Spleen (tissue), 11 donors: ENCODE results near the gene FITM1. TPM values are rescaled to one million over a fixed set of nuclear protein-coding genes. Genes with fewer than 3 reads are reported as not detected.

ENCODE experiments used
- DNase-seq: peaks from one replicate; pipeline ENCODE4 v3.0.0-alpha.2; 2020
- H3K27ac ChIP-seq, 8 donors: fragments of 200-600 bp; sonication (generic) in 7 of 8; 1 replicate in 4 of 8; 2 replicates in 4 of 8; pipeline versions ENCODE4 v1.5.0 to v1.8.0; 2016 to 2021; ENCODE audit warnings: inconsistent platforms in 4 of 8, mild to moderate bottlenecking in 4 of 8, moderate library complexity in 1 of 8
- H3K27me3 ChIP-seq, 7 donors: fragments of 200-600 bp; sonication (generic) in 6 of 7; replicated peaks in 1 of 7; 1 replicate in 4 of 7; 2 replicates in 3 of 7; pipeline versions ENCODE4 v1.5.0 to v1.8.0; 2016 to 2021; ENCODE audit warnings: inconsistent platforms in 3 of 7, mild to moderate bottlenecking in 1 of 7
- H3K36me3 ChIP-seq, 6 donors: fragments of 200-600 bp; sonication (generic) in 5 of 6; 1 replicate in 4 of 6; 2 replicates in 2 of 6; pipeline versions ENCODE4 v1.5.0 to v1.8.0; 2016 to 2021; ENCODE audit warnings: inconsistent platforms in 2 of 6
- H3K4me1 ChIP-seq, 6 donors: fragments of 200-600 bp; sonication (generic) in 5 of 6; 1 replicate in 3 of 6; 2 replicates in 3 of 6; pipeline versions ENCODE4 v1.5.0 to v1.8.0; 2016 to 2021; ENCODE audit warnings: inconsistent platforms in 3 of 6
- H3K4me3 ChIP-seq, 8 donors: fragments of 200-600 bp; sonication (generic) in 7 of 8; 1 replicate in 4 of 8; 2 replicates in 4 of 8; pipeline versions ENCODE4 v1.5.0 to v1.8.0; 2016 to 2021; ENCODE audit warnings: inconsistent platforms in 4 of 8, mild to moderate bottlenecking in 4 of 8, moderate library complexity in 2 of 8
- H3K9me3 ChIP-seq, 8 donors: fragments of 200-600 bp; sonication (generic) in 7 of 8; 1 replicate in 4 of 8; 2 replicates in 4 of 8; pipeline versions ENCODE4 v1.5.0 to v1.8.0; 2016 to 2021; ENCODE audit warnings: inconsistent platforms in 4 of 8
- POLR2A ChIP-seq, 3 donors: fragments of 450-650 bp; IDR thresholded peaks; one replicate each; pipeline ENCODE4 v1.5.1; 2017; ENCODE audit warnings: antibody characterized with exemption in 3 of 3, mild to moderate bottlenecking in 1 of 3
- POLR2AphosphoS5 ChIP-seq, 3 donors: sonication (generic); formaldehyde crosslinking; IDR thresholded peaks; one replicate each; pipeline ENCODE4 v1.5.1; 2017; ENCODE audit warnings: antibody characterized with exemption in 3 of 3
- WGBS, 5 donors: extraction: QIAGEN DNeasy Blood & Tissue Kit in 3 of 5; methylation state at CpG; one replicate each; pipeline versions ENCODE4 v1.1.5 to v1.1.7; 2013 to 2018; 5-methylcytosine and 5-hydroxymethylcytosine counted together
- intact Hi-C: fragments of 100-400 bp; cut with DNase I; formaldehyde crosslinking; loops from one replicate; pipeline ENCODE4 v1.15.0; 2023; ENCODE audit warnings: low total_unique reads
- polyA plus RNA-seq, 3 donors: library from polyadenylated mRNA; stranded (reverse); fragments of 200-250 nt; gene quantifications; one replicate each; pipeline ENCODE4 v1.2.1, GENCODE V29; 2013
- total RNA-seq, 7 donors: library from RNA; depleted of rRNA in 3 of 7; stranded (reverse); fragments of >200 nt in 3 of 7; fragmentation: NEBNext Ultra II Directional in 4 of 7; extraction: Animal tissue kit (Norgen Biotek cat#: 25700) in 4 of 7; gene quantifications; one replicate each; pipeline versions ENCODE4 v1.1.0 to v1.2.1, GENCODE V29; 2016 to 2021
- TF ChIP-seq, protein P1 (sequence below), 11 experiments: fragments of 200-600 bp in 7 of 11; fragments of 450-650 bp in 4 of 11; sonication (generic) in 4 of 11; IDR thresholded peaks in 8 of 11; conservative IDR thresholded peaks in 3 of 11; 1 replicate in 7 of 11; 2 replicates in 4 of 11; pipeline versions ENCODE4 v1.4.0 to v1.8.0; 2016 to 2021; ENCODE audit warnings: antibody characterized with exemption in 11 of 11, inconsistent platforms in 4 of 11, mild to moderate bottlenecking in 1 of 11
- donor health status: healthy with polysubstance abuse.
- donor health status: DM: no; HTN: no; CAD: no; lungs with moderate emphysema.
- donor health status: DM: no; HTN: no; CAD: no.
- donor health status: Bipolar disorder and iron deficiency.
- donor health status: healthy.
- donor health status: DM: no; HTN: no; CAD: no.
- donor health status: DM: yes; HTN: yes; CAD: no.

Gene FITM1
- total and polyA plus RNA-seq, 10 donors, result 3.7 to 12.9 (median 8.7) TPM

- DNase-seq, result no peak
- Histone ChIP-seq H3K4me3 (no peak overlapping the region), H3K36me3 (peaks cover 0 to 34% (median 24%) of the 10 kb centered on the region in 6 donors), H3K27ac (no peak overlapping the region), H3K9me3 (no peaks in the 10 kb centered on the region), H3K27me3 (no peaks in the 10 kb centered on the region), H3K4me1 (peaks cover 0 to 63% (median 35%) of the 10 kb centered on the region in 6 donors)
- TF ChIP-seq POLR2A (IDR thresholded peaks at IDR 0.05) (no peak), POLR2AphosphoS5 (IDR thresholded peaks at IDR 0.05) (no peak)
- TF ChIP-seq, protein P1, sequence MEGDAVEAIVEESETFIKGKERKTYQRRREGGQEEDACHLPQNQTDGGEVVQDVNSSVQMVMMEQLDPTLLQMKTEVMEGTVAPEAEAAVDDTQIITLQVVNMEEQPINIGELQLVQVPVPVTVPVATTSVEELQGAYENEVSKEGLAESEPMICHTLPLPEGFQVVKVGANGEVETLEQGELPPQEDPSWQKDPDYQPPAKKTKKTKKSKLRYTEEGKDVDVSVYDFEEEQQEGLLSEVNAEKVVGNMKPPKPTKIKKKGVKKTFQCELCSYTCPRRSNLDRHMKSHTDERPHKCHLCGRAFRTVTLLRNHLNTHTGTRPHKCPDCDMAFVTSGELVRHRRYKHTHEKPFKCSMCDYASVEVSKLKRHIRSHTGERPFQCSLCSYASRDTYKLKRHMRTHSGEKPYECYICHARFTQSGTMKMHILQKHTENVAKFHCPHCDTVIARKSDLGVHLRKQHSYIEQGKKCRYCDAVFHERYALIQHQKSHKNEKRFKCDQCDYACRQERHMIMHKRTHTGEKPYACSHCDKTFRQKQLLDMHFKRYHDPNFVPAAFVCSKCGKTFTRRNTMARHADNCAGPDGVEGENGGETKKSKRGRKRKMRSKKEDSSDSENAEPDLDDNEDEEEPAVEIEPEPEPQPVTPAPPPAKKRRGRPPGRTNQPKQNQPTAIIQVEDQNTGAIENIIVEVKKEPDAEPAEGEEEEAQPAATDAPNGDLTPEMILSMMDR (IDR thresholded peaks at IDR 0.05 in 8 of 11, conservative IDR thresholded peaks at IDR 0.05 in 3 of 11), result no peak
- intact Hi-C loops, result no loop called here
Observed at GRCh38 chr14:24126939-24127338, 3.5 kb upstream of the FITM1 start.

DNA sequence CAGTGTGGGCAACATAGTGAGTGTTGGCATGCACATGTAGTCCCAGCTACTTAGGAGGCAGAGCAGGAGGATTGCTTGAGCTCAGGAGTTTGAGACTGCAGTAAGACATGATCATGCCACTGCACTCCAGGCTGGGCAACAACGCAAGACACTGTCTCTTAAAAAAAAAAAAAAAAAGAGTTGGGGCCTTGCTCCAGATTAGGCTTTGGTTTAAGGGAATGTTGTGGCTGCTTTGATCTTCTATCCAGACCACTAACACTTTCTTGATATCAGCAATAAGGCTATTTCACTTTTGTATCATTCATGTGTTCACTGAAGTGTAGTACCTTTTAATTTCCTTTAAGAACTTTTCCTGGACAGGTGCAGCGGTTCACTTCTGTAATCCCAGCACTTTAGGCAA is 2.8 kb upstream of the FITM1 start:
- intact Hi-C loops, result no loop called here
- Histone ChIP-seq H3K9me3 (no peaks in the 10 kb centered on the region), H3K4me3 (no peak overlapping the region), H3K27ac (peak overlapping the region in 1 of 8 donors; percentile 10), H3K27me3 (no peaks in the 10 kb centered on the region), H3K36me3 (peaks cover 0 to 29% (median 16%) of the 10 kb centered on the region in 6 donors), H3K4me1 (peaks cover 6 to 64% (median 42%) of the 10 kb centered on the region in 6 donors)
- WGBS, 5 donors, result 76 to 86% (median 81%) methylated on average over 2 of the region's 2 CpGs
- no peak for DNase-seq
- TF ChIP-seq, protein P1 (IDR thresholded peaks at IDR 0.05 in 8 of 11, conservative IDR thresholded peaks at IDR 0.05 in 3 of 11), result no peak
- TF ChIP-seq POLR2AphosphoS5 (IDR thresholded peaks at IDR 0.05) (no peak), POLR2A (IDR thresholded peaks at IDR 0.05) (no peak)

GRCh38 chr14:24129410-24129998 is 955 bp upstream of the FITM1 start:
- peak overlapping the region in 2 of 8 donors; percentile 86 to 92 for H3K27ac ChIP-seq
- H3K4me3 ChIP-seq, result no peak overlapping the region
- DNase-seq, result no peak
- TF ChIP-seq POLR2AphosphoS5 (IDR thresholded peaks at IDR 0.05) (no peak), POLR2A (IDR thresholded peaks at IDR 0.05) (no peak)
- TF ChIP-seq, protein P1 (IDR thresholded peaks at IDR 0.05 in 8 of 11, conservative IDR thresholded peaks at IDR 0.05 in 3 of 11), result no peak
- peaks cover 6 to 58% (median 33%) of the 10 kb centered on the region in 6 donors for H3K4me1 ChIP-seq
- H3K36me3 ChIP-seq, result peaks cover 0 to 11% (median under 1%) of the 10 kb centered on the region in 6 donors
- intact Hi-C loops, result no loop called here
- no peaks in the 10 kb centered on the region for H3K27me3 ChIP-seq
- no peaks in the 10 kb centered on the region for H3K9me3 ChIP-seq
- 90 to 97% (median 95%) methylated on average over 8 of the region's 8 CpGs for WGBS, 5 donors

DNA sequence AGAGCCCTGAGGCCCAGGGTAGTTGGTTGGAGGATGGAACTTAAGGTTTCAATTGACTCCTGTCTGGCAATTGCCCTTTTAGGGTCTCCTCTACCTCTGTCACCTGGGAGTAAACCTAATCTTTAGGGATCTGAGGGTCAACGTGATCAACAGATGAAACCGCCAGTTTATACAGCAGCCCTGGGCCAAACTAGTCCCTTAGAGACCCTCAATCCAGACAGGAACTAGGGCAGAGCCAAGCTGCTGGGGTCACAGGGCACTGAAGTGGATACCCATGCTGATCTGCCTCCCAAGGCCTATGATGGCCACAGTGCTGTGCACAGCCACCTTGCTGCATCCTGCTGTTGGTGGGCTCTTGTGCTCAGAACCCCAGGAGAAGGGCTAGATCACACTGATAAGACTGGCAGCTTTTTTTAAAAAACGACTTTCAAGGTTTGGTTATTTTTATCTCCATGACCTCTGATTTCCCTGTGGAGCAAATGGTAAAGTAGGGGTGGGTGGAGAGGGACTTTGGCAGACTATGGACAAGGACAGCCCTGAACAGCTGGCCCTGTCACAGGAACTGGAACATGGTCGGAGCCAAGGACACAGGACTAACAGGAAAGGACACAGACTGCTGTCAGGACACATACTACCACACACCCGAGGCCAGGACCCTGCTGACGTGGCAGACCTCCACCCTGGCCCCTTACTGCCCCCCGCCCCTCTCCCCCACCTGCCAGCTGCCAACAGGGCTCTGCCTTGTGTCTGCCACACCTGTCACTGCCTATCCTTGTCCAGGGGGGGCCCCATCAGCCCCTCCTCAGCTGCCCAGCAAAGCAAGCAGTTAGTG is 474 bp downstream of the FITM1 start:
- 57 to 64% (median 59%) methylated on average over 5 to 7 of the region's 7 CpGs for WGBS, 5 donors
- DNase-seq, result peak; percentile 82
- peak overlapping the region; percentile 60 to 92 (median 80) for H3K27ac ChIP-seq
- H3K9me3 ChIP-seq, result no peaks in the 10 kb centered on the region
- TF ChIP-seq POLR2A (IDR thresholded peaks at IDR 0.05) (no peak), POLR2AphosphoS5 (IDR thresholded peaks at IDR 0.05) (peak; percentile 15 to 72 (median 67))
- no peaks in the 10 kb centered on the region for H3K27me3 ChIP-seq
- H3K4me3 ChIP-seq, result peak overlapping the region in 2 of 8 donors; percentile 0 to 34
- peaks cover 0 to 5% (median 0%) of the 10 kb centered on the region in 6 donors for H3K36me3 ChIP-seq
- intact Hi-C loops, result no loop called here
- peaks cover 11 to 71% (median 40%) of the 10 kb centered on the region in 6 donors for H3K4me1 ChIP-seq
